ENCODE results near the gene MRPL33.
A peak's percentile ranks its signal among the peaks of the same experiment; 100 is the strongest.

- TF ChIP-seq, protein P1, sequence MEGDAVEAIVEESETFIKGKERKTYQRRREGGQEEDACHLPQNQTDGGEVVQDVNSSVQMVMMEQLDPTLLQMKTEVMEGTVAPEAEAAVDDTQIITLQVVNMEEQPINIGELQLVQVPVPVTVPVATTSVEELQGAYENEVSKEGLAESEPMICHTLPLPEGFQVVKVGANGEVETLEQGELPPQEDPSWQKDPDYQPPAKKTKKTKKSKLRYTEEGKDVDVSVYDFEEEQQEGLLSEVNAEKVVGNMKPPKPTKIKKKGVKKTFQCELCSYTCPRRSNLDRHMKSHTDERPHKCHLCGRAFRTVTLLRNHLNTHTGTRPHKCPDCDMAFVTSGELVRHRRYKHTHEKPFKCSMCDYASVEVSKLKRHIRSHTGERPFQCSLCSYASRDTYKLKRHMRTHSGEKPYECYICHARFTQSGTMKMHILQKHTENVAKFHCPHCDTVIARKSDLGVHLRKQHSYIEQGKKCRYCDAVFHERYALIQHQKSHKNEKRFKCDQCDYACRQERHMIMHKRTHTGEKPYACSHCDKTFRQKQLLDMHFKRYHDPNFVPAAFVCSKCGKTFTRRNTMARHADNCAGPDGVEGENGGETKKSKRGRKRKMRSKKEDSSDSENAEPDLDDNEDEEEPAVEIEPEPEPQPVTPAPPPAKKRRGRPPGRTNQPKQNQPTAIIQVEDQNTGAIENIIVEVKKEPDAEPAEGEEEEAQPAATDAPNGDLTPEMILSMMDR (conservative IDR thresholded peaks at IDR 0.05 in 1 of 2, IDR thresholded peaks at IDR 0.05 in 1 of 2; ENCODE audit: extremely low read depth in 1 of 2, insufficient read depth in 1 of 2, low read depth in 1 of 2, low read length in 2 of 2) = peak; percentile 62 to 75
- no peak for TF ChIP-seq EZH2 (IDR thresholded peaks at IDR 0.05; ENCODE audit: borderline replicate concordance, low read length)
These were observed 36.0 kb downstream of the MRPL33 start for GRCh38 chr2:27807476-27807875.
